NCI-H82 treated with DMSO at 0.1 percent for 48 hours (cell line): Measurements from ENCODE around the gene VWA5B2.
A peak's percentile ranks its signal among the peaks of the same experiment; 100 is the strongest.

ENCODE experiments used
- DNase-seq: peaks from one replicate; lab custom pipeline; 2025; ENCODE audit not compliant: unreplicated experiment; lab: John Stamatoyannopoulos, UW

The VWA5B2 gene

DNA sequence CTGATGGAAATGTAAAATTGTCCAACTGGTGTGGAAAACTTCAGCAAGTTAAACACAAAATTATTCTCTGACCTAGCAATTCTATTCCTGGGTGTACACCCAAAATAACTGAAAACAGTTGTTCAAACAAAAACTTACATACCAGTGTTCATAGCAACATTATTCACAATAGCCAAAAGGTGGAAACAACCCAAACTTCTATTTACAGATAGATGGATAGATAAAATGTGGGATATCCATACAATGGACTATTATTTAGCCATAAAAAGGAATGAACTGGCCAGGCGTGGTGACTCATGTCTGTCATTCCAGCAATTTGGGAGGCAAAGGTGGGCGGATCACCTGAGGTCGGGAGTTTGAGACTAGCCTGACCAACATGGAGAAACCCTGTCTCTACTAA lies 6.9 kb upstream of the VWA5B2 start:
- no peak for DNase-seq

DNA sequence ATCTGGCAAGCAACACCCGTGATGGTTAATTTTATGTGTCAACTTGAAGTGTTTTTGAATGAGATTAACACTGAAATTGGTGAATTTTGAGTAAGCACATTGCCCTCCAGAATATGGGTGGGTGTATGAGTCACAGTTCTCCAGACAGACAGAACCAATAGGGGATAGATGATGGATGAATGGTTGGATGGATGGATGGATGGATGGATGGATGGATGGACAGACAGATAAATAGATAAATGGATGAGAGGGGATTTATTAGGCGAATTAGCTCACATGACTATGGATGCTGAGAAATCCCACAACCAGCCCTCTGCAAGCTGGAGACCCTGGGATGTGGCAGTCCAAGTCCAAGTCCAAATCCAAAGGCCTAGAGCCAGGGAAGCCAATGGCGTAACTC lies 5.4 kb upstream of the VWA5B2 start:
- no peak for DNase-seq

DNA sequence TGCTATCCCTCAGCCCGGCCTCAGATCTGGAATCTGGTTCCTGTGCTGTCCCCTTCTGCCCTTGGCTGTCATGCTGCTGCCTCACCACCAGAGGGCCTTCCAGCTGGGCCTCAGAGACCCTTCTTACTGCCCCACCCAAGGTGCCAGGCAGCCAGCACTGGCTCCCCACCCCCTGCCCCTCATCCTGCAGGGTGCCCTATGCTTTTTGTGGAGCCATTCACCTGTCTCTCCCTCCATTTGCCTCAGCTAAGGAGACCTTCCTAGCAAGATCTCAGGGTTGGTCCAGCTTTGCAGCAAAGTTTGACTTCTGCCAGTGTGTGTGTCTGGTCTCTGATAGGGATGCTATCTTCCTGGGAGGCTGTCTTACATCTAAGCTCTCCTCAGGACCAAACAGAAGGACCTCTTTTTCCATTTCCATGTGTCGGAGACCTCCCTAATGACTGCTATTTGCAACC lies 1.9 kb upstream of the VWA5B2 start:
- no peak for DNase-seq

GRCh38 chr3:184228376-184229137 lies 828 bp upstream of the VWA5B2 start:
- DNase-seq: no peak

GRCh38 chr3:184230081-184230602 lies 757 bp downstream of the VWA5B2 start:
- DNase-seq: no peak

DNA sequence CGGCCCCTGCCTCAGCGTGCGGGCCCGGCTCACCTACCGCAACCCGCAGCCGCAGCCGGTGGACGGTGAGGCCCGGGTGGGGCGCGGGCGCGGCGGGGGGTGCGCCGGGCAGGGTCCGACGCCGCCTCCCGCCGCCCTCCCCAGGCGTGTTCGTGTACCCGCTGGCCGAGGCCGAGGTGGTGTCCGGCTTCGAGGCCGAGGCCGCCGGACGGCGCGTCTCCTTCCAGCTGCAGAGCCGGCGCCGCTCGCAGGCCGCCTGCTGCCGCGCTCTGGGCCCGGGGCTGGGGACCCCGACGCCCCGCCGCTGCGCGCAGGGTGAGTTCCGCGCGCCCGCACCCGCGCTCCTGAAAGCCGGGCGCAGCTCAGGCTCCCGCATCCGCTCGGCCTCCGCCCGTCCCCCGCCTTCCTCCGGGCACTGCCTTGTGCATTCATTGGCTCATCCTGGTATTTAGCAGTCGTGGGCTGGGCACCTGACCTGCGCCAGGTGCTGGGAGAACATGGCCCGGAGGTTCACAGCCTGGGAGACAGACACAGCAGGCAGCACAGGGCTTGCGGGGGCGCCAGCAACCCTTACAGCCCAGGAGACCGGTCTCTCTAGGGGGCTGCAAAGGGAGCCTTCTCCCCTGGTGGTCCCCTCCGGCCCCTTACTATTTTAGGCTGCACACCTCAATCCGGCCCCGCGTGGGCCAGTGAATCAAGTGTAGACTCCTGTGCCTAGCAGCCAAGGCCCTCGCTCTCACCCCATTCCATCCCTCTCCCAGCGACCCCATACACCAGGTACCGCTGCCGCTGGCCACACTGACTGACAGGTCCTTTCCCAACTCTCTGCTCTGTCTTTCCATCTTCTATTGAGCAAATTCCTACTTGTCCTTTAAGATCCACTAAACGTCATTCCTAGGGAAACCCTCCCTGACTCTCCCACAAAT lies 1.5 kb downstream of the VWA5B2 start:
- no peak for DNase-seq

GRCh38 chr3:184231671-184232070 lies 2.3 kb downstream of the VWA5B2 start:
- DNase-seq: no peak

DNA sequence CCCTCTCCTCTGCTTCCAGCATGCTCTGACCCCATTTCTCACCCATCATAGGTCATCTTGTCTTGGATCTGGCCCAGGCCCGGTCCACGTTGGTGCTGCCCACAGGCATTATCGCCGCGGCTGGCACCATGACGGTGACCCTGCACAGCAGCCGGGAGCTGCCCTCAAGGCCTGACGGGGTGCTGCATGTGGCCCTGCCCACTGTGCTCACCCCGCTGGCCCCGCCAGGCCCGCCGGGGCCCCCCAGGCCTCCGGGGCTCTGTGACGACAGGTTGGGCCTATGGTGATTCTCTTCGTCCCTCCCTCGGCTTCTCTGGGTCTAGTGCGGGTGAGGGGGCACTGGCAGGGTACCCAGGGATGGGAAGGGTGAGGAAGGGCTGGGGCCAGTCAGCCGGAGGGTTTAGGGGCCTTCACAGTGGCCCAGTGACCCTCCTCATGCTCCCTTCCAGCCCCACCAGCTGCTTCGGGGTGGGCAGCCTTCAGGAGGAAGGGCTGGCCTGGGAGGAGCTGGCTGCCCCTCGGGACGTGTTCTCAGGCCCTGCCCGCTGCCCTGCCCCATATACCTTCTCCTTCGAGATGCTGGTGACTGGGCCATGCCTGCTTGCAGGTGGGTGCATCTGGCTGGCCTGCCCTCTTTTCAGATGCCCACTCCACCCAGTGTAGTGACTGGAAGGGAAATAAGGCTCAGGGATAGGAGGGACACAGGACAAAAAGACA lies 3.9 kb downstream of the VWA5B2 start:
- DNase-seq: no peak

GRCh38 chr3:184234224-184234623 lies 4.8 kb downstream of the VWA5B2 start:
- DNase-seq: no peak

GRCh38 chr3:184234671-184235380 lies 5.4 kb downstream of the VWA5B2 start:
- DNase-seq: no peak

DNA sequence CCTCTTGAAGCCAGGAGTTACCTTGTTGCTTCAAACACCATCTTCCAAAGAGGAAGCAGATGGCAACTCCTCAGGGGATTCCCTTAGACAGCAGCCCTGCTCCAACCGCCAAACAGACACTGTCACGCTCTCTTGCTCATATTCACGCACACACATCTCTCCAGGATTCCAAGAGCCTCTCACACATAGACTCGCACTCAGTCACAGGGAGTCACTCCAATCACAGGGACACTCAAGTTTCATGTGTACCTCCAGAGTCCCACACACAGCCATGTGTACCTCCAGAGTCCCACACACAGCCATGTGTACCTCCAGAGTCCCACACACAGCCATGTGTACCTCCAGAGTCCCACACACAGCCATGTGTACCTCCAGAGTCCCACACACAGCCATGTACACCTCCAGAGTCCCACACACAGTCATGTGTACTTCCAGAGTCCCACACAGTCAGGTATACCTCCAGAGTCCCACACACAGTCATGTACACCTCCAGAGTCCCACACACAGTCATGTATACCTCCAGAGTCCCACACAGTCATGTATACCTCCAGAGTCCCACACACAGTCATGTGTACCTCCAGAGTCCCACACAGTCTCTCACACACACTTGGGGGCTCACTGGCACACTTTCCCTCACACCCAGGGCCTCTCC lies 6.1 kb downstream of the VWA5B2 start:
- peak; percentile 34 for DNase-seq

- no peak for DNase-seq
Measured at GRCh38 chr3:184236033-184236410, 6.6 kb downstream of the VWA5B2 start.

DNA sequence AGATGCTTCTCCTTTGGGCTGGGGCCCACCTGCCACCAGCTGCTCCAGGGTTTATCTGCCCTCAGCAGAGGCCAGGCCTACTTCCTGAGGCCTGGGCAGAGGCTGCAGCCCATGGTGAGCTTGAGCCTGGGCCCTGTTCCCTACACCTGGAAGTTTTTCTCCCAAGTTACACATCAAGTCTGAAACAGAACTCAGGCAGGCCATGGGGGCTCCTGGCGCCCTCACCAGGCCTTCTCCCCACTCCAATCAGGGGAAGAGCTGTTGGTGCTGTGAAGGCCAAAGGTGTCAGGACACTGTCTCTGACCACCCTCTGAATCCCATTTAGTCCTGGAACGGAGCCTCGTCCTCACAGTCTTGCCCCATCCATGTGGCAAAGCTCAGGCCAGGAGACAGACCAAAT lies 7.3 kb downstream of the VWA5B2 start:
- DNase-seq: no peak

GRCh38 chr3:184237211-184237610 lies 7.8 kb downstream of the VWA5B2 start:
- no peak for DNase-seq

DNA sequence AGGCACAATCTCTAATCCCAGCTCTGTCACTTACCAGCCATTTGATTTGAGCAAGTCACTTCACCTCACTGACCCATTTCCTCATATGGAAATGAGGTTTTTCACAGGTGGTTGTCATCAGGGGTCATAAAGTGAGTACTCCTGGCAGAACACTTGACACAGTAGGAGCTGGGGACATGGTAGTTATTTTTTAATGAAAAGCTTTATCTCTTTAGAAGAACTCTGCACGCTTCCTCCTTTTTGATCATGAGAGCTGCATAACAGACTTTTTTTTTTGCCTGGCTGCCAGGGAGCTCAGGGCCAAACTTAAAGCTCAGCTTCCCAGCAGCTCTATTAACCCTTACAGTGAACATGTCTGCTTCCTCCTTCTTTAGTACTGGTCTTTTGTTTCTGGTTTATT lies 8.4 kb downstream of the VWA5B2 start:
- DNase-seq: no peak

DNA sequence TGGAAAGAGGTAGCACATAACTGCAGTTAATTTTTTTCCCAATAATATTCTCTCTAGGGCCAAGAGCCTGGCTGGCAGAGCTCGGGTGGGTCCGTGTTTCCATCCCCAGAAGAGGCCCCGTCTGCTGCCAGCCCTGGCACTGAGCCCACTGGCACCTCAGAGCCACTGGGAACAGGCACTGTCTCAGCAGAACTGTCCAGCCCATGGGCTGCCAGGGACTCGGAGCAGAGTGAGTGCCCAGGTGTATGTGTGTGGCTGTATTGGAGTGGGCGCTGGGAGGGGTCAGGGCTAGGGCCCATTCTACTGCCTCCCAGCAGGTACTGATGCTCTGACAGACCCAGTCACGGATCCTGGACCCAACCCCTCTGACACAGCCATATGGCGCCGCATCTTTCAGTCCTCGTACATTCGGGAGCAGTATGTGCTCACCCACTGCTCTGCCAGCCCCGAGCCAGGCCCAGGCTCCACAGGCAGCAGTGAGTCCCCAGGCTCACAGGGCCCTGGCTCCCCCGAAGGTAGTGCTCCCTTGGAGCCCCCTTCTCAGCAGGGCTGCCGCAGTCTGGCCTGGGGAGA lies 8.9 kb downstream of the VWA5B2 start:
- no peak for DNase-seq

DNA sequence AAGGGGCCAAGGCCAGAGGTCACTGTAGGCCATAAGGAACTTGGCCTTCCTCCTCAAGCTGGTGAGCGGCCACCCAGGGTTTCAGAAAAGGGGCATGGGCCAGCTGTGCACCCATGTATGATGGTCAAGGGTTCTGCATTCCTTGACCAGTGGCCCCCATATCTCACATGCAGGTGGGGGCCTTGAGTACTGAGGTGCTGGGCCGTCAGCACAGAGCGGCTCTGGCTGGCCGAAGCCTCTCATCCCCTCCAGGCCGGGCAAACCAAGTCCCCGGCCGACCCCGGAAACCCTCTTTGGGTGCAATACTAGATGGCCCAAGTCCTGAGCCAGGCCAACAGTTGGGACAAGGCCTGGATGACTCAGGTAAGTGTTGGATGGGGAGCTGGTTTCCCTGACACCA lies 9.8 kb downstream of the VWA5B2 start:
- DNase-seq: no peak

- no peak for DNase-seq
Measured at GRCh38 chr3:184239708-184240107, 10.3 kb downstream of the VWA5B2 start.

DNA sequence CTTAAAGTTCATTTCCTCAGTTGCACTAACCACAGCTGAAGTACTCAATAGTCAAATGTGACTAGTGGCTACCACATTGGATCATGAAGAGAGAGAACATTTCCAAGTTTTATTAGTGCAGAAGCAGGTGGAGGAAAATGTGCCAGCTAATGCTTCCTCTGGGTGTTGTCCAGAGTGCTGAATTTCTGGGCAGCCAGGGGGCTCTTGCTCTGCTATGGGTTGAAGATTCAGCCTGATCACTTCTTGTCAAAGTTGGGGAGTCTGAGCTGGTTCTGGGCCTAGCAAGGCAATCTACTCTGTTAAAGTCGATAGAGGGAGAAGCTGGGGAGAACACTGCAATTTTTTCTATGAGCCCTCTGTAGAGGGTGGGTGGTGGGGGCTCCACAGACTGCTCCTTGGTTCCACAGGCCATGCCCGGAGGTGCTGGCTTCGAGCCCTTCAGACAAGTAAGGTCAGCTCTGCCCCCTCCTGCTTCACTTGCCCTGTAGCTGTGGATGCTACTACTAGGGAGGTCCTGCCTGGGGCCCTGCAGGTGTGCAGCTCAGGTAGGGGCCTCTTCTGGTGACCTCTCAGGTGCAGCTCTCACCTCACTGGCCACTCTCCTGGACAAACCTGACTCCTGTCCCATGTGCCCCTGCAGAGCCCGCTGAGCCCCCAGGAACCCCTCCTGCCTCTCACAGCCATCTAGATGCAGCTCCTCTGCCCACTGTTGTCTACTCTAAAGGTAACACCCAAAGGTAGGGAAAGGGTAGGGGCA lies 11.2 kb downstream of the VWA5B2 start:
- DNase-seq: no peak
